GM21528 (cell line): ENCODE data around the gene MED6.

ENCODE experiments used
- ATAC-seq: cut with Tn5 transposase; IDR thresholded peaks from one replicate; pipeline ENCODE4 v1.9.1; 2021; ENCODE audit warnings: mild to moderate bottlenecking, moderate library complexity; ENCODE audit not compliant: unreplicated experiment, low FRiP score

The MED6 gene

DNA sequence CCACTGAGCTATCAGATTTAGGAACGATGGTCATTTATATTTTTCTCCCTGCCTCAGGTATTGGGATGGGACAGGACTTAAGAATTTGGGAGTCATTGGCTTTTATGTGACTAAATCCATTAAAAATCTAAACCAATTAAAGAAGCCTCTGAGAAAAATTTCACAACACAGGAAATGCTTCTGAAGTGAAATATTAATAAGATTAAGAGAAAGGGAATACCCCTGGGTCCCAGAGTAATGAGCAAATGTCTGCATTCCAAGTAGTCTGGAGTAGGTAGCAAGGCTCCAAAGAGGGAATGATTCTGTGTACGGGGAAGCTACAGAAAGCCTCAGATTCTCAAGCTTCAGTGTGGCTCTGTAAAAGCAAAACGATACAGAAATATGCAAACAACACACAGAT is 707 bp upstream of the MED6 start:
- ATAC-seq = no peak

DNA sequence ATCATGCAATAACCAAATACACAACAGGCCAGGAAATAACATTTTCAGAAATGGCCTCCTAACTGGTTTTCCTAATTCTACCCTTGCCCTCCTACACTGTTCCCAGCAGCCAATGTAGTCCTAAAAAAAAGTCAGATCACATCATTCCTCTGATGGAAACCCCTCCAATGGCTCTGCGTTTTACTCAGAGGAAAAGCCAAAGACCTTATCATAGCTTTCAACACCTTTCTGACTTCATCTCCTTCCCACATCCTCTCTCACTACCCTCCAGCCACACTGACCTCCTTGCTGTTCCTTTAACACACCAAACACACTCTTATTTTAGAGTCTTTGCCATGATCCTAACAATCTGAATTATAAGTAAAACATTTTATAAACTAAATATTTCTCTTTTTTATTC is 1.1 kb downstream of the MED6 start:
- no peak for ATAC-seq

DNA sequence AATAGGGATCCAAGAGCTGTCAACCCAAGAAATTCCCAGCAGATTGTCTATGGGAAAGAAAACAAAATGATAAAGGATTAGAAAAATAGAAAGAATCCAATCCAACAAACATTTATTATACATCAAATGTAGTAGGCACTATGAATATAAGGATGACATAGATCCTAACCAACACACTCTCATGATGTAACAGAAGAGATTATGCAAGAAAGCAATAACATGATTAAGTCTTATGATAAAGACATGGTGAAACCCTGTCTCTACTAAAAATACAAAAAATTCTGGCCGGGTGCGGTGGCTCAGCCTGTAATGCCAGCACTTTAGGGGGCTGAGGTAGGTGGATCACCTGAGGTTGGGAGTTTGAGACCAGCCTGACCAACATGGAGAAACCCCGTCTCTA is 2.7 kb downstream of the MED6 start:
- no peak for ATAC-seq

DNA sequence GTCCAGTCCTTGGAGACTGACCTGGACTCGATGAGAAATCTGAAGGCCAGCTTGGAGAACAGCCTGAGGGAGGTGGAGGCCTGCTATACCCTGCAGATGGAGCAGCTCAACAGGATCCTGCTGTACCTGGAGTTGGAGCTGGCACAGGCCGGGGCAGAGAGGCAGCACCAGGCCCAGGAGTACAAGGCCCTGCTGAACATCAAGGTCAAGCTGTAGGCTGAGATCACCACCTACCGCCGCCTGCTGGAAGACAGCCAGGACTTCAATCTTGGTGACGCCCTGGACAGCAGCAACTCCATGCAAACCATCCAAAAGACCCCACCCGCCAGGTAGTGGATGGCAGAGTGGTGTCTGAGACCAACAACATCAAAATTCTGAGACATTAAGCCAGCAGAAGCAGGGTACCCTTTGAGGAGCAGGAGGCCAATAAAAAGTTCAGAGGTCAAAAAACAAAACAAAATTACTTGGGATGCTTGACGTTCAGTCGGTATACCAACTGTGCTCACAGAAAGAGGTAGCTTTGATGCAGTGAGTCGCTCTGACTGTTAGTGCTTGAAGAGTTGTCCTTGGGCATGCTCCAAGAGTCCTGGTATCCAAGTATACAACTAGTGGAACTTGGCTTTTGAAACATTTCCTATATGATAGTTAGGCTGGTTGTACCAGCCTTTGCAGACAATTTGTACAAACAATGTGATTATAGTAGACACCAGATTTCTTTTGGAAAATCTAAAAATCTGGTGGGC is 4.8 kb downstream of the MED6 start:
- no peak for ATAC-seq

DNA sequence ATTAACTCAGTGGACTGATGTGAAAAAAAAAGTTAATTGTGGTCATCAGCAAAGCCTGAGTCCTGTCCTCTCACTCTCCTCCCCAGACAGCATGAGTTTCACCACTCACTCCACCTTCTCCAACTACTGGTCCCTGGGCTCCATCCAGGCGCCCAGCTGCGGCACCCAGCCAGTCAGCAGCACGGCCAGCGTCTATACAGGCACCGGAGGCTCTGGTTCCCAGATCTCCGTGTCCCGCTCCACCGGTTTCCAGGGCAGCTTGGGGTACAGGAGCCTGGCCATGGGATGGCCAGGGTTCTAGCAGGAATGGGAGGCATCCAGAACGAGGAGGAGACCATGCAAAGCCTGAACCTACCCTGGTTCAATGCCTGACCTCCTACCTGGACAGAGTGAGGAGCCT is 6.0 kb downstream of the MED6 start:
- no peak for ATAC-seq

DNA sequence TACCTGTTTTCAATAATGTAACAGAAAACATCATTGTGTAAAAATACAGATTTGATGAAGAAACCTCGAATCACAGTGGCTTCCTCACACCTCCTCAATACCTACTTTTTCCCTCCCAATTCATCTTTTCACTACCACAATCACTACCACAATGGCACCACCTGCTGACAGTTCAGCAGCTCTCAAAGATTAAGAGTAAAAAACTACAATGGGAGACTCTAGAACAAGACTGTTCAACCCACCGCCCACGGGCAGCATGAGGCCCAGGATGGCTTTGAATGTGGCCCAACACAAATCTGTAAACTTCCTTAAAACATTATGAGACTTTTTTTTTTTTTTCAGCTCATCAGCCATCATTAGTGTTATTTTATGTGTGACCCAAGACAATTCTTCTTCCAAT is 15.2 kb downstream of the MED6 start:
- no peak for ATAC-seq

DNA sequence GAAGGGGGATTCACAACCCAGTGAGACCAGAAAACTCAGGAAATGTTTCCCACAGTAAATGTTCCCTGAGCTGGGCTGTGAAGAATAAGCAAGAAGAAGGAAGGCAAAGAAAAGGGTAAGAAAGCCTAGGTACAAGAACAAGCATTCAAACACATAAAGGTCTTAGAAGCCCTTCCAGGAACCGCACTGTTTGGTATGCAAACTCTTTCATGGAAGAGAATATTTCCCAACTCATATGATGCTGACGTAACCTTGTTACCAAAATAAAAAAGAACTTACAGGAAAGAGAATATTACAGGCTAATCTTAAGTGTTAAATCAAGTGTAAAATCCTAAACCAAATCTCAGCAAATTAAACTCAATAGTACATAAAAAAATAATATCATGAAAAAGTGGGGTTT is 23.6 kb downstream of the MED6 start:
- ATAC-seq = no peak

DNA sequence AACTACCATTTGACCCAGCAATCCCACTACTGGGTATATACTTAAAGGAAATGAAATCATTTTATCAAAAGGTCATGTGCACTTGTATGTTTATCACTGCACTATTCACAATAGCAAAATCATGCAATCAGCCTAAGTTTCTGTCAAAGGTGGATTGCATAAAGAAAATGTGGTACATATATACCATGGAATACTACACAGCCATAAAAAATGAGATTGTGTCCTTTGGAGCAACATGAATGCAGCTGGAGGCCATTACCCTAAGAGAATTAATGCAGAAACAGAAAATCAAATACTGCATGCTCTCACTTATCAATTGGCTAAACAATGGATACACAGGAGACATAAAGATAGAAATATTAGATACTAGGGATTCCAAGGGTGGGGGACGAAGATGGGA is 27.4 kb downstream of the MED6 start:
- ATAC-seq = no peak

DNA sequence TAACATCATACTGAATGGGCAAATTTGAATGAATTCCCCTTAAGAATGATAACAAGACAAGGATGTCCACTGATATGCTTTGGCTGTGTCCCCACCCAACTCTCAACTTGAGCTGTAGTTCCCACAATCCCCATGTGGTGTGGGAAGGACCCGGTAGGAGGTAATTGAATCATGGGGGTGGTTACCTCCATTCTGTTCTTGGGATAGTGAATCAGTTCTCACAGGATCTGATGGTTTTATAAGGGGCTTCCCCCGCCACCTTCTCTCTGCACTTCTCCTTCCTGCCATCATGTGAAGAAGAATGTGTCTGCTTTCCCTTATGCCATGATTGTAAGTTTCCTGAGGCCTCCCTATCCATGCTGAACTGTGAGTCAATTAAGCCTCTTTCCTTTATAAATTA is 29.3 kb downstream of the MED6 start:
- ATAC-seq = no peak

DNA sequence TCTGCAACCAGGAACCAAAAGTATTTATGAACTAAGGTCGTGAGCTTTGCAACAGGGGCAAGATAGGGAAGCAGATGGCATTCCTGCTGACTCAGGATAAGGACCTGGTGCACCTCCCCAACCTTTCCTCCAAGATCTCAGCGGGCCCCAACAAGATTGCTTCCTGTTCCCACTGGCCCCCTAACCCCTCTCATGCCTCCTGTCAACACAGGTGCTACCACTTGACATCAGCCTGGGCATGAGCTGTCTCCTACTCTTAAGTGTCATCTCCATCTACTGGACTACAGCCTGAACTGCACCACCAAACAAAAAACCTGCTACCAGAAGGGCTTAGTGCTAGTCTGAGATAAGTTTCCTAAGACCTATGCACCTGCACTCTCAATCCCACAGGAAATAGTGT is 32.7 kb downstream of the MED6 start:
- ATAC-seq = no peak

DNA sequence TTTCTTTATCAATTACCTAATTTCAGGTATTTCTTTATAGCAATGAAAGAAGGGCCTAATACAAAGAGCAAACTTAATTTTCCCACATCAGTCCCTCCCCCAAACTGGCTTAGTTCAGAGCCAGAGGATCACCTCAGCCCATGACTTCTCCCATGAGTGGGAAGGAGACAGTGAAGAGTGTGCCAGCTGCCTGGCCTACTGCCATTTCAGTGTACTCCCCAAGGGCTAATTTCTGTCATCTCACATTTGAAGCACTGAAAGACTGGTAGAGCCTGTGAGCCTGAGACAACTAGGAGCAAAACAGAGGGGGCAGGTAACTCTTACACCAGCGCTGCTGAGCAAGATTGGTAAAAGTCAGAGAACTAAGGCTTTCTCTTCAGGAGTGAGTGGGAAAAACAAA is 36.6 kb downstream of the MED6 start:
- ATAC-seq = no peak

DNA sequence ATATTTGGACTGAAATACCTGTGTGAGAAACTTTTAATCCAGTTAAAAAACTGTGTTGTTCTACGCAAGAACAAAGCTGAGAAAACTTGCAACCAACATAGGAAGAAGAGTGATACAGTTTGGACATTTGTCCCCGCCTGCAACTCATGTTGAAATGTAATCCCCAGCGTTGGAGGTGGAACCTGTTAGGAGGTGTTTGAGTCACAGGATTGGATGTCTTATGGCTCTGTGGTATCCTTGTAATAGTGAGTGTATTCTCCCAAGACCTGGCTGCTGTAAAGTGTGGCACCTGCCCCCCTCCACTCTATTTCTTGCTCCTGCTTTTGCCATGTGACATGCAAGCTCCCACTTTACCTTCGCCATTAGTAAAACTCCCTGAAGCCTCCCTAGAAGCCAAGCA is 37.0 kb downstream of the MED6 start:
- ATAC-seq = no peak

DNA sequence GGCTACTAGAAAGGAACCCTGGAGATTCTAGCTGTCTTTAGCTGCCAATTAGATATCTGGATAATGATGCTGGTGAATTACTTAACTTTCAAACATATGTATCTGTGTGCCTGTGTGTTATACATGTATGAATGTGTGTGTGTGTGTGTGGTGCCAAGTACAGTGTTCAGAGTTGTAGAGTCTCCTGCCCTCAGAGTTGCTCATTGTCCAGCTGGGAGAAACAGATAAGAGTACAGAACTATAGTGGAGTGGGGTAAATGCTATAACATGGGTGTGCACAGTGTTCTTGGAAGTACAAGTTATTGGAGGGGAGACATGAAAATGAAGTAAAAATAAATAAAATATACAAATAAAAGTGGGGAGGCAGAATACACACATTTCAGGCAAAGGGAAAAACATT is 42.1 kb downstream of the MED6 start:
- no peak for ATAC-seq

DNA sequence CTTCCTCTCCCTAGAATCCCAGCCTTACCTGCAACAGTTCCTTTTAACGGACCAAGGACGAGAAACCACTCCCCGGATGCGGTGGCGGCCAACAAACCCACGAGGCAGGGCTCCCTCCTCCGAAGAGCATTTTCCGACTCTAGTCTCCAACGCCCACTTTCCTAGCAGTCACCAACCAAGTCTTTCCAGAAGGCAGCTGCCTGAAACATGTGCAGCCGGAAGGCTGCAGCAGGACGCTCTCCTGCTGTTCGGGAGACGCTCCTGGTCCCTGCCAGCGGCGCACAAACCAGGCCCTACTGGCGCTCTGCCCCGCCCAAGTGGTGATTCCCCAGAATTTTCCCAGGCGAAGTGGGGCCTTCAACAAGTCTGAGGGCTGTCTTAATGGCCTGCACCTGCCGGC is 44.6 kb downstream of the MED6 start:
- ATAC-seq = no peak

DNA sequence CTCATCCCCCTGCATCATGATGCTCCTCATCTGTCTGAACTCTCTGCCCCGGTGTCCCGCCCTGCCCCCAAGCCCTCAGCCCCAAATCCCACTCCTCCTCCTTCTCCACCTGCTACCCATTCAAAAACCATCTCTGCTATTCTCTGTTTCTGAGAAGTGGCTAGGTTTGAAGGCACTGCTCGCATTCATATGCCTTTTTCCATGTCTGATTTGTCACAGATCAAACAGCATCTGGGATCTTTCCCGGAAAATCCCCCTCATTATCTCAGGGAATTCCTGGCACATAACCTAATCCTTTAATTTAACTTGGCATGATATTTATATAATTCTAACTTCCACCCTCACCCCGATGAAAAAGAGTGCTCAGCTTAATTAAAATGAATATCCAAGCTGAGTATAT is 62.4 kb downstream of the MED6 start:
- ATAC-seq = no peak

DNA sequence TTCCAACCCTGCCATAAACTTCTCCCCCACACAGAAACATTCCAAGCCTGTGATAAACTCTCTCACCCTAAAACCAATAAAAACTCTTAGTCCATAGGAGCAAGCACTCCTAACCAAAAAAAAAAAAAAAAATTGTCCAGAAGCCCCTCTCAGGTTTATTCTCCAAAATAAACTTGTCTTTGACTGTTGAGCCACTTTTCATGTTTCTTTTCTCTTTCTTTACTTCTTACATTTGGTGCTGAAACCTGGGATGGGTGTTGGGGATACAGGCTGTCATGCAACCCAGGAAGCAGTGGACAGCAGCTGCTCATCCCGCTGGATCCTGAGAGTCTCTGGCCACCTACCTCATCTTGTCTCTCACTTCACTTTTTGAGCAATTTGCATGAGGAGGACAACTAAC is 63.6 kb downstream of the MED6 start:
- ATAC-seq = no peak

DNA sequence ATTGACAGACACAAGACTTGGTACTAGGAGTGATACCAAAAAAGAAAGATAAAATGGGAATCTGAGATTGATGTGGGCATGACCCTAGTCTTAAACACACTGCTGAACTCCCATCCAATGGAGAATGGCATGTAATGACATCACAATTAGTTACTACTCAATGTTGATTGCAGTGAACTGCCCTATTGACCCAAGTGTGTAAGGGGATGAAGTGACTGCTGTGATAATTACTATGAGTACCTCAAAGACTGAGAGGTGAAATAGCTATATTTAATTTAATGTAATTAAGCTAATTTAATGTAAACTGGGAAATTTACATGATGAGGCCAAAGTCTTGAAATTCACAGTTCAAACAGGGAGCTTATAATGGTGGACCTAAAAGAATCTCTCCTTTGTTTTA is 65.6 kb downstream of the MED6 start, which contains the start of gene ADAM20:
ADAM20 (minus strand) TSS at position 101 of the 400 bp plus-strand sequence. CDS start 10,247 bp downstream, outside the sequence.
- no peak for ATAC-seq
